Endothelial cell of umbilical vein (primary cell): ENCODE results near the gene GRK4.

Experiments
- CTCF ChIP-seq, 2 donors: IDR thresholded peaks; 1 replicate in 1 of 2; 2 replicates in 1 of 2; pipeline ENCODE4 v1.5.1; 2011; ENCODE audit warnings: low read length in 2 of 2, mild to moderate bottlenecking in 2 of 2, moderate library complexity in 2 of 2, control low read depth in 1 of 2, inconsistent platforms in 1 of 2, low read depth in 1 of 2; ENCODE audit not compliant: insufficient read depth in 1 of 2; ENCODE audit errors: extremely low read depth in 1 of 2
- EZH2 ChIP-seq: IDR thresholded peaks from 2 replicates; pipeline ENCODE4 v1.6.1; 2012; ENCODE audit warnings: borderline replicate concordance, low read depth, mild to moderate bottlenecking, moderate library complexity, low read length, inconsistent platforms; ENCODE audit not compliant: severe bottlenecking
- FOS ChIP-seq: IDR thresholded peaks from 2 replicates; pipeline ENCODE4 v1.6.1; 2011; ENCODE audit warnings: mild to moderate bottlenecking, low read length, moderate library complexity, borderline replicate concordance; ENCODE audit not compliant: insufficient read depth
- JUN ChIP-seq: IDR thresholded peaks from 2 replicates; pipeline ENCODE4 v1.6.1; 2011; ENCODE audit warnings: borderline replicate concordance, low read depth; ENCODE audit not compliant: insufficient read length, insufficient read depth
- MAX ChIP-seq: IDR thresholded peaks from 2 replicates; pipeline ENCODE4 v1.6.1; 2011; ENCODE audit not compliant: insufficient read depth, insufficient read length
- POLR2A ChIP-seq: IDR thresholded peaks from 2 replicates; pipeline ENCODE4 v1.6.1; 2012; ENCODE audit warnings: low read depth, mild to moderate bottlenecking, control low read depth, low read length
- POLR2AphosphoS5 ChIP-seq: IDR thresholded peaks from 2 replicates; pipeline ENCODE4 v1.6.1; 2012; ENCODE audit warnings: low read depth, mild to moderate bottlenecking, control low read depth, low read length, moderate library complexity; ENCODE audit not compliant: insufficient read depth

GRCh38 chr4:3017504-3017903 lies 54.1 kb downstream of the GRK4 start:
- TF ChIP-seq EZH2 = no peak
- no peak for TF ChIP-seq CTCF (IDR thresholded peaks at IDR 0.05; ENCODE audit: extremely low read depth in 1 of 2, insufficient read depth in 1 of 2, low read depth in 1 of 2, low read length in 2 of 2)
- TF ChIP-seq POLR2A = no peak
- TF ChIP-seq MAX = no peak
- no peak for TF ChIP-seq POLR2AphosphoS5
- no peak for TF ChIP-seq FOS
- TF ChIP-seq JUN = no peak
